ENCODE measurements around the gene ZC3H7A. TPM values are rescaled to one million over a fixed set of nuclear protein-coding genes. Genes with fewer than 3 reads are reported as not detected.

ZC3H7A gene
- total and polyA plus RNA-seq, 2 of the 8 experiments (the other 6 are each of a cell fraction or from before 2014, with no cell fraction given): 32.0 to 55.9 TPM

DNA sequence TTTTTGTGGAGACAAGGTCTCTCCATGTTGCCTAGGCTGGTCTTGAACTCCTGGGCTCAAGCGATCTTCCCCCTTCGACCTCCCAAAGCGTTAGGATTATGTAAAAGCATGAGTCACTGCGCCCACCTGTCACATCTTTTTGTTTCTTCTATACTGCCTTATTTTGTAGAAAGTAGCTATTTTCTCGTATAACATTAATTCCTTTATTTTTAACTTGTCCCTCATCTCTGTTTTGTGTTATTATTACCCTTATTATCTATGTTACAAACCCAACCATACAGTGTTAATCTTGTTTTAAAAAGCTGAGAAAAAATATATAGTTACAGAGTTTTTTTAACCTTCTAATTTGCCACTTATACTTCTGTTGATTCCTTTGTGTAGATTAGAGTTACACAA, 53.0 kb downstream of the ZC3H7A start (continued):
- no peak for TF ChIP-seq HDAC2 (IDR thresholded peaks at IDR 0.05; ENCODE audit: borderline replicate concordance in 1 of 2, low read depth in 2 of 2, low read length in 2 of 2)
